Activated CD8-positive, alpha-beta T cell treated with anti-CD3 and anti-CD28 coated beads for 36 hours (primary cell): Measurements from ENCODE around the gene ZBP1. TPM values are rescaled to one million over a fixed set of nuclear protein-coding genes. Genes with fewer than 3 reads are reported as not detected.
A peak's percentile ranks its signal among the peaks of the same experiment; 100 is the strongest.

ENCODE experiments used
- ATAC-seq: fragments of 200-7000 bp; cut with Tn5 transposase; one replicate; pipeline ENCODE4 v1.10.0; 2021; ENCODE audit warnings: mild to moderate bottlenecking, moderate library complexity
- CTCF ChIA-PET: fragments of 350-600 bp; sonication (Branson Sonifier 250); formaldehyde crosslinking; loops from one replicate; lab custom pipeline; 2021; ENCODE audit warnings: antibody characterized with exemption; lab: Charles Lee
- POLR2A ChIA-PET: fragments of 350-600 bp; sonication (Branson Sonifier 250); formaldehyde crosslinking; loops from one replicate; lab custom pipeline; 2021; ENCODE audit warnings: antibody characterized with exemption; lab: Charles Lee
- DNase-seq: peaks from one replicate; pipeline ENCODE4 v3.0.0-alpha.2; 2020
- H3K27ac Mint-ChIP-seq: one replicate; pipeline ENCODE4 v1.8.0; 2021; ENCODE audit warnings: mild to moderate bottlenecking, mixed read lengths
- H3K27me3 Mint-ChIP-seq: one replicate; pipeline ENCODE4 v1.8.0; 2021; ENCODE audit warnings: mixed read lengths
- H3K36me3 Mint-ChIP-seq: one replicate; pipeline ENCODE4 v1.8.0; 2021; ENCODE audit warnings: low read depth, mixed read lengths
- H3K4me1 Mint-ChIP-seq: one replicate; pipeline ENCODE4 v1.8.0; 2021; ENCODE audit warnings: low read depth, mixed read lengths
- H3K4me3 Mint-ChIP-seq: one replicate; pipeline ENCODE4 v1.8.0; 2021; ENCODE audit warnings: mild to moderate bottlenecking, moderate library complexity, mixed read lengths
- H3K9me3 Mint-ChIP-seq: one replicate; pipeline ENCODE4 v1.8.0; 2021; ENCODE audit warnings: mixed read lengths
- intact Hi-C: fragments of 100-400 bp; cut with micrococcal nuclease; formaldehyde crosslinking; loops from one replicate; pipeline ENCODE4 v1.10.0; 2022
- total RNA-seq, 2 experiments: library from RNA; stranded (reverse); gene quantifications; one replicate each; pipeline ENCODE4 v1.2.3, GENCODE V29; 2021
- TF ChIP-seq, protein P1 (sequence below): fragments of 200-600 bp; IDR thresholded peaks from one replicate; pipeline ENCODE4 v1.8.0; 2022; ENCODE audit warnings: antibody characterized with exemption, mild to moderate bottlenecking

Gene ZBP1
- total RNA-seq, 2 experiments from 2014 or later, result 0.11 to 0.56 TPM

DNA sequence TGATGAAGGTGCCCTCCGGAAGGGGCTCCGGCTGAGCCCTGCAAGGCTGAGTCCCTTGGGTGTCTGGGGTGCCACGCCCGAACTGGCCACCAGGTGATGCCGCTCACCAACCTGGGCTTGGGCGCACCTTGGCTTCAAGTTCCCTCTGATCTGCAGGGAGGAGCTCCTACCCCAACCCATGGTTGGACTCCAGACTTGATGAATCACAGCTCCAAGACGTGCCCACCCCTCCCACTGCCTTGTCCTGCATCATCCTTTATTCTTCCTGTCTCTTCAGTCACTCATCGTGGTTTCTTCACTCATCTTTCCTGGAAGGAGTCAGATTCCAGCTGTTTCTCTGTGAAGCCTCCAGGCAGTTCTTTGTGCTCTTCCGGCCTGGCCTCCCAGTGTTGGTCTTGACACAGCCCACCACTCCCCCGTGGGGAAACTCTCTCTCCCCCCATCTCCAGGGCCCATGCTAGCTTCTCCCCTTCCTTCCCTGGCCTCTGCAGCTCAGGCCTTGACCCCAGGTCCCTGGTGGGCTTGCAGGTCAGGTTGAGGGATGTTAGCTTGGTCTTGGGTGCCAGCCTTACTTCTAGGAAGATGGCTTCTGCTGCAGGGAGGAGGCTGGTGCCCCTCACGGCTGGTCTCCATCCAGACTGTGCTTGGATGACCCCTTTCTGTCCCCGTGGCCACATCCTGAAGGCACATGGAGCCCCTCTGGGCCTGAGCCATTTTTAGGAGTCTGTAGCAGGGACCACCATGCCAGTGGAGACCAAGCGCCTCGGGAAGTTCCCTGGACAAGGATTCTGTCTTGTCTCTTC, 2.6 kb upstream of the ZBP1 start:
- Mint-ChIP-seq H3K27ac (no peak overlapping the region), H3K9me3 (peaks cover 6% of the 10 kb centered on the region), H3K4me1 (peaks cover 63% of the 10 kb centered on the region), H3K36me3 (peaks cover 17% of the 10 kb centered on the region), H3K4me3 (no peak overlapping the region), H3K27me3 (no peaks in the 10 kb centered on the region)
- POLR2A ChIA-PET, result interaction anchor here (1.4 kb wide), 1 partner anchor 26 kb away, joined by 4 read pairs; no protein-coding TSS in a partner anchor
- intact Hi-C loops, result loop anchor here (5.0 kb wide), 1 partner anchor 75 kb away; no protein-coding TSS in a partner anchor
- CTCF ChIA-PET, result interaction anchor here (0.6 to 3.4 kb wide), 14 partner anchors 11 to 557 kb away, joined by 3 to 16 read pairs (median 4); no protein-coding TSS in a partner anchor
- peak; percentile 83 for DNase-seq
- TF ChIP-seq, protein P1, sequence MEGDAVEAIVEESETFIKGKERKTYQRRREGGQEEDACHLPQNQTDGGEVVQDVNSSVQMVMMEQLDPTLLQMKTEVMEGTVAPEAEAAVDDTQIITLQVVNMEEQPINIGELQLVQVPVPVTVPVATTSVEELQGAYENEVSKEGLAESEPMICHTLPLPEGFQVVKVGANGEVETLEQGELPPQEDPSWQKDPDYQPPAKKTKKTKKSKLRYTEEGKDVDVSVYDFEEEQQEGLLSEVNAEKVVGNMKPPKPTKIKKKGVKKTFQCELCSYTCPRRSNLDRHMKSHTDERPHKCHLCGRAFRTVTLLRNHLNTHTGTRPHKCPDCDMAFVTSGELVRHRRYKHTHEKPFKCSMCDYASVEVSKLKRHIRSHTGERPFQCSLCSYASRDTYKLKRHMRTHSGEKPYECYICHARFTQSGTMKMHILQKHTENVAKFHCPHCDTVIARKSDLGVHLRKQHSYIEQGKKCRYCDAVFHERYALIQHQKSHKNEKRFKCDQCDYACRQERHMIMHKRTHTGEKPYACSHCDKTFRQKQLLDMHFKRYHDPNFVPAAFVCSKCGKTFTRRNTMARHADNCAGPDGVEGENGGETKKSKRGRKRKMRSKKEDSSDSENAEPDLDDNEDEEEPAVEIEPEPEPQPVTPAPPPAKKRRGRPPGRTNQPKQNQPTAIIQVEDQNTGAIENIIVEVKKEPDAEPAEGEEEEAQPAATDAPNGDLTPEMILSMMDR, result peak; percentile 69
- ATAC-seq, result peak; percentile 17

DNA sequence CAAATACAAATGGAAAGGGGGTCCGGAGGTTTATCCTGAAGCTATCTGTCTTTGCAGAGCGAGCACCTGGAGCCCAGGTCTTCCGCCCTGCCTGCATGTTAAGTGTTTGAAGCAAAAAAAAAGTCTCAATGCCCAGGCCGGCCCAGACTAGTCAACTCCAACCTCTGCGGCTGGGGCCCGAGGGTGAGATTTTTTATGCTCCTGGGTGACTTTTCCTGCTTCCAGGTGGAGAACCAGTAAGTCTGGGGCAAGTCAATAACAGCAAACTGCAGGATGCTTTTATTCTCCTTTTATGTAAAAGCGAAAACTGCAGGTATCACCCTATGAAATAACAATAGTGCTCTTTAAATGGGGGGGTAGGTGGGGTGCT, 2.0 kb upstream of the ZBP1 start:
- Mint-ChIP-seq H3K36me3 (peaks cover 17% of the 10 kb centered on the region), H3K4me3 (no peak overlapping the region), H3K9me3 (peaks cover 6% of the 10 kb centered on the region), H3K4me1 (peaks cover 63% of the 10 kb centered on the region), H3K27ac (no peak overlapping the region), H3K27me3 (no peaks in the 10 kb centered on the region)
- intact Hi-C loops, result loop anchor here (5.0 kb wide), 1 partner anchor 75 kb away; no protein-coding TSS in a partner anchor
- TF ChIP-seq, protein P1, result no peak
- ATAC-seq (no peak), DNase-seq (no peak)
- ChIA-PET CTCF (interaction anchor here (0.7 to 3.4 kb wide), 8 partner anchors 15 to 34 kb away, joined by 3 to 16 read pairs (median 6); no protein-coding TSS in a partner anchor), POLR2A (no interaction called here)

DNA sequence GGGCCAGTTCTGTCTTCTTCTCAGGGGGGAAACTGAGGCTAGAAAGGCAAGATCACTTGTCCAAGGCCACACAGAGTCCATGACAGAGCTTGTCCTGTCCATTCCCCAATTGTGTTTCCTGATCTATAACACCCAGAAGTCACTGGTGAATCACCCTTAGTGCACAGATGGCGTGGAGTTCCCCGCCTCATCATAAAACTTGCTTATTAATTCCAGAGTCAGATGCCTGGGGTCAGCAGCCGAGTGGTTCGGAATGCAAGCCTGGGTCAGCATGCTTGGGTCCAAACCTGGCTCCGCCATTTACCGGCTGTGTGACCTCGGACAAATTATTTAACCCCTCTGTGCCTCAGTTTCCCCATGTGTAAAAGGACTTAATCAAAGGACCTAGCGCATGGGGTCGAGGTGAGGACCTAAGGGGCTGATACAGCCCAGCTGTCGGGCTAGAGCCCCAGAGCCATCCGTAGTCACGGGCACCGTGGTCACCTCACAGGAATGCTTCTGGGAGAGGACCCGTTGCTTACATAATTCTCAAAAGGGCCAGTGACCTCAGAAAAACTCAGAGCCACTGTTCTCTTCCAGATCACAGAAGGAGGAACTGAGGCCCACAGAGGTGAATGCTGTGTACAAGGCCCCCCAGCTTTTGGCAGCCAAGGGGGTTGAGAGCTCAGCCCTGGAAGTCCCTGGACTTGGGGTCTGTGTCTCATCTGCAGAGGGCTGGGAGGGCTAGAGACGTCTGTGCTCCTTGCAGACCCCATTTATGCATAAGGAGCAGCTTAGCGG, 1.4 kb upstream of the ZBP1 start:
- TF ChIP-seq, protein P1, result no peak
- H3K4me3 Mint-ChIP-seq, result peak overlapping the region; percentile 66
- peaks cover 6% of the 10 kb centered on the region for H3K9me3 Mint-ChIP-seq
- ATAC-seq (no peak), DNase-seq (no peak)
- CTCF ChIA-PET, result interaction anchor here (1.8 to 3.4 kb wide), 3 partner anchors 7 to 25 kb away, joined by 11 to 23 read pairs (median 16); no protein-coding TSS in a partner anchor
- peak overlapping the region; percentile 84 for H3K27ac Mint-ChIP-seq
- peaks cover 65% of the 10 kb centered on the region for H3K4me1 Mint-ChIP-seq
- POLR2A ChIA-PET, result interaction anchor here (1.2 to 2.7 kb wide), 2 partner anchors 45 to 232 kb away, joined by 3 to 17 read pairs; no protein-coding TSS in a partner anchor
- no peaks in the 10 kb centered on the region for H3K27me3 Mint-ChIP-seq
- peaks cover 17% of the 10 kb centered on the region for H3K36me3 Mint-ChIP-seq
- intact Hi-C loops, result loop anchor here (5.0 kb wide), 1 partner anchor 76 kb away; no protein-coding TSS in a partner anchor

DNA sequence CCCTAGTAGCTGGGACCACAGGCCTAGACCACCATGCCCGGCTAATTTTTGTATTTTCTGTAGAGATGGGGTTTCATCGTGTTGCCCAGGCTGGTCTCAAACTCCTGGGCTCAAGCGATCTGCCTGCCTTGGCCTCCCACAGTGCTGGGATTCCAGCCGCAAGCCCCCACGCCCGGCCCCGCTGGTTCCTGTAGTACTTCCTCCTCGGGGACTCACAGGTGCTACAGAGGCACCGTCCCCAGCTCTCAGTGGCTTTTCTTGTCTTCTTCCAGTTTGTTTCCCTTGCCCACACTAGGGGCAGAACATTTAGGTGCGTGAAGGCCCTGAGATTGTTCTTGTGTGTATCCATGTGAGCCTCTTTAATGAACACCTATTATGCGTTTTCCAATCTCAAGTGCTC, 773 bp upstream of the ZBP1 start:
- DNase-seq (peak; percentile 56), ATAC-seq (no peak)
- H3K9me3 Mint-ChIP-seq, result peaks cover 6% of the 10 kb centered on the region
- H3K27me3 Mint-ChIP-seq, result no peaks in the 10 kb centered on the region
- ChIA-PET CTCF (interaction anchor here (0.6 to 3.4 kb wide), 7 partner anchors 8 to 590 kb away, joined by 3 to 23 read pairs (median 4); no protein-coding TSS in a partner anchor), POLR2A (interaction anchor here (0.6 to 3.7 kb wide), 7 partner anchors 8 to 1949 kb away, joined by 3 to 57 read pairs (median 3); no protein-coding TSS in a partner anchor)
- peak overlapping the region; percentile 84 for H3K27ac Mint-ChIP-seq
- H3K36me3 Mint-ChIP-seq, result peaks cover 14% of the 10 kb centered on the region
- TF ChIP-seq, protein P1, result no peak
- H3K4me1 Mint-ChIP-seq, result peaks cover 60% of the 10 kb centered on the region
- intact Hi-C loops, result loop anchor here (5.0 kb wide), 1 partner anchor 76 kb away; no protein-coding TSS in a partner anchor
- H3K4me3 Mint-ChIP-seq, result peak overlapping the region; percentile 66
